Vagina (tissue), 2 donors: Measurements from ENCODE around the gene FRMD4A.

ENCODE experiments used
- CTCF ChIP-seq, 3 experiments: fragments of 450-650 bp in 2 of 3; fragments of 200-600 bp in 1 of 3; sonication (generic) in 1 of 3; IDR thresholded peaks; one replicate each; pipeline ENCODE4 v1.5.1; 2017 to 2019; ENCODE audit warnings: antibody characterized with exemption in 3 of 3, mild to moderate bottlenecking in 2 of 3, moderate library complexity in 2 of 3
- POLR2A ChIP-seq, 2 donors: fragments of 450-650 bp; IDR thresholded peaks; one replicate each; pipeline ENCODE4 v1.6.1; 2017; ENCODE audit warnings: antibody characterized with exemption in 2 of 2, mild to moderate bottlenecking in 2 of 2, moderate library complexity in 2 of 2
- POLR2AphosphoS5 ChIP-seq, 2 donors: sonication (generic); formaldehyde crosslinking; IDR thresholded peaks; one replicate each; pipeline ENCODE4 v1.9.0; 2017; ENCODE audit warnings: antibody characterized with exemption in 2 of 2, mild to moderate bottlenecking in 2 of 2, low read depth in 1 of 2; ENCODE audit not compliant: insufficient read depth in 1 of 2

- TF ChIP-seq CTCF (IDR thresholded peaks at IDR 0.05) (no peak), POLR2AphosphoS5 (IDR thresholded peaks at IDR 0.05; ENCODE audit: insufficient read depth in 1 of 2, low read depth in 1 of 2) (no peak), POLR2A (IDR thresholded peaks at IDR 0.05) (no peak)
Observed at GRCh38 chr10:13684806-13685482, 645.8 kb downstream of the FRMD4A start.
